Measurements from ENCODE around the gene KCTD16. TPM values are rescaled to one million over a fixed set of nuclear protein-coding genes. Genes with fewer than 3 reads are reported as not detected.

Gene KCTD16
- total RNA-seq, 4 donors from 2014 or later, result 0.03 TPM; not detected in 3

DNA sequence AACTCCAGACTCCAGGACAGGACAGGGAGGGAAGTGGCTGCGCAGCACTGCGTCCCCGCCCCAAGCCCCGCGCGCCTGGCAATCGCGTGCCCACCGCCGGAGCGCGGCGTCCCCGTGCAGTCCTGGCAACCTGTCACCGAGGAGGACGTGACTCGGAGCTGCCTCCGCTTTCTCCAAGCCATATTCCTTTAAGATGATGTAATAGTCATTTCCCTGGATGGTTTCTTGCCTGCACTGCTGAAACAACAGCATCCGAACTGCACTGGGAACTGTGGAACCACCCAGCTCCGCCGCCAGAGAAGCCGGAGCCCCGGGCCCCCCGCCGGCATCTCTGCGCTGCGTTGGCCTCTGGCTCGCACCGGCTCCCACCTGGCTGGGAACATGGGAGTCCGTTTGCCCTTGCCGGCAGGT, 34.5 kb downstream of the KCTD16 start:
- peaks cover 49% of the 10 kb centered on the region for H3K27me3 ChIP-seq
- peak in 1 of 2 donors; percentile 55 for DNase-seq (ENCODE audit: low spot score in 2 of 2)
- peaks cover 7% of the 10 kb centered on the region for H3K4me1 ChIP-seq
- H3K9me3 ChIP-seq, result no peaks in the 10 kb centered on the region
- peak overlapping the region; percentile 17 for H3K4me3 ChIP-seq
- H3K36me3 ChIP-seq, result no peaks in the 10 kb centered on the region
- TF ChIP-seq, protein P1, sequence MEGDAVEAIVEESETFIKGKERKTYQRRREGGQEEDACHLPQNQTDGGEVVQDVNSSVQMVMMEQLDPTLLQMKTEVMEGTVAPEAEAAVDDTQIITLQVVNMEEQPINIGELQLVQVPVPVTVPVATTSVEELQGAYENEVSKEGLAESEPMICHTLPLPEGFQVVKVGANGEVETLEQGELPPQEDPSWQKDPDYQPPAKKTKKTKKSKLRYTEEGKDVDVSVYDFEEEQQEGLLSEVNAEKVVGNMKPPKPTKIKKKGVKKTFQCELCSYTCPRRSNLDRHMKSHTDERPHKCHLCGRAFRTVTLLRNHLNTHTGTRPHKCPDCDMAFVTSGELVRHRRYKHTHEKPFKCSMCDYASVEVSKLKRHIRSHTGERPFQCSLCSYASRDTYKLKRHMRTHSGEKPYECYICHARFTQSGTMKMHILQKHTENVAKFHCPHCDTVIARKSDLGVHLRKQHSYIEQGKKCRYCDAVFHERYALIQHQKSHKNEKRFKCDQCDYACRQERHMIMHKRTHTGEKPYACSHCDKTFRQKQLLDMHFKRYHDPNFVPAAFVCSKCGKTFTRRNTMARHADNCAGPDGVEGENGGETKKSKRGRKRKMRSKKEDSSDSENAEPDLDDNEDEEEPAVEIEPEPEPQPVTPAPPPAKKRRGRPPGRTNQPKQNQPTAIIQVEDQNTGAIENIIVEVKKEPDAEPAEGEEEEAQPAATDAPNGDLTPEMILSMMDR (IDR thresholded peaks at IDR 0.05), result no peak
- TF ChIP-seq EP300 (IDR thresholded peaks at IDR 0.05) (no peak), POLR2AphosphoS5 (IDR thresholded peaks at IDR 0.05) (no peak), POLR2A (IDR thresholded peaks at IDR 0.05) (no peak)
- no peak overlapping the region for H3K27ac ChIP-seq
- under 1% methylated on average over 29 of the region's 31 CpGs for WGBS

DNA sequence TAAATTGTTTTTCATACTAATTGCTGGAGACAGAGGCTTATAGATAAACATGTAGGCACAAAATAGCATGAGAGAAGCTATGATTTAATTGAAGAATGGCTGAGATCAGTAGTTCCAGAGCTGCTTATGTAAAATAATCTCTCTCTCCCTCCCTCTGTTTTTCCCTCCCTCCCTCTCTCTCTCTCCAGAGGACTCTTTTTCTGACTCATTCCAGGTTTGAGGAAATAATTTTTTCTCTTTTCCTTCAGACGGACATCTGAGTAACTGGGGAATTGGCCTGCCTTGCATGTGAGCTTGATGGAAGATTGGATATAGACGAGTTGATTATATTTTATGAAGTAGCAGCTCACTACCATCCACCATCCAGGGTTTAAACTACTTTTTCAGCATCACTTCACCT, 35.5 kb downstream of the KCTD16 start:
- no peak for DNase-seq (ENCODE audit: low spot score in 2 of 2)
- H3K27me3 ChIP-seq, result peaks cover 42% of the 10 kb centered on the region
- H3K36me3 ChIP-seq, result no peaks in the 10 kb centered on the region
- no peak overlapping the region for H3K4me3 ChIP-seq
- WGBS, result 53% methylated on average over 2 of the region's 2 CpGs
- TF ChIP-seq POLR2A (IDR thresholded peaks at IDR 0.05), result no peak
- no peak for TF ChIP-seq EP300 (IDR thresholded peaks at IDR 0.05)
- TF ChIP-seq, protein P1 (IDR thresholded peaks at IDR 0.05), result no peak
- no peak for TF ChIP-seq POLR2AphosphoS5 (IDR thresholded peaks at IDR 0.05)
- H3K4me1 ChIP-seq, result peaks cover 7% of the 10 kb centered on the region
- H3K9me3 ChIP-seq, result no peaks in the 10 kb centered on the region
- no peak overlapping the region for H3K27ac ChIP-seq

GRCh38 chr5:144207875-144208444, 37.3 kb downstream of the KCTD16 start:
- Histone ChIP-seq H3K36me3 (no peaks in the 10 kb centered on the region), H3K27me3 (peaks cover 45% of the 10 kb centered on the region), H3K4me1 (peaks cover 7% of the 10 kb centered on the region), H3K9me3 (no peaks in the 10 kb centered on the region), H3K27ac (no peak overlapping the region), H3K4me3 (no peak overlapping the region)
- TF ChIP-seq, protein P1 (IDR thresholded peaks at IDR 0.05), result no peak
- TF ChIP-seq POLR2AphosphoS5 (IDR thresholded peaks at IDR 0.05) (no peak), POLR2A (IDR thresholded peaks at IDR 0.05) (no peak), EP300 (IDR thresholded peaks at IDR 0.05) (no peak)
- no peak for DNase-seq (ENCODE audit: low spot score in 2 of 2)

DNA sequence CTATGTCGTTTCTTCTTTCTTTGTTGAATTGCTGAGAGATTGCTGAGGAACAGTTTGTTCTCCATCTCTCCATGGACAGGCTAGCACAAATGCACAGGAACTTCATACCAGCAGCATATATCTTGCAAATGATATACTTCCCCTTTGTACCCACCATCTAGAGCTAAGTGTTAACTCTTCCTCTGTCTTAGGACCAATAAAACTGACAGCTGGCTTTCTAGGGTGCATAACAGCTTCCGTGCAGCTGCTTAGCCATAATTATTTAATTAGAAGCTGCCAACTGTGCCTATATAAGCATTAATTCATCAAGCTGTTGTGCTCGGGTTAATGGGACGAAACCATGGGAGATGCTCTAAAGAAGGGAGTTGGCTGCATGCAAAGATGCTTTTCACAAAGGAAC, 38.7 kb downstream of the KCTD16 start:
- WGBS, result 57% methylated on average over 4 of the region's 4 CpGs
- Histone ChIP-seq H3K9me3 (no peaks in the 10 kb centered on the region), H3K4me3 (no peak overlapping the region), H3K4me1 (peaks cover 7% of the 10 kb centered on the region), H3K36me3 (no peaks in the 10 kb centered on the region), H3K27ac (no peak overlapping the region), H3K27me3 (peaks cover 50% of the 10 kb centered on the region)
- DNase-seq (ENCODE audit: low spot score in 2 of 2), result no peak
- TF ChIP-seq, protein P1 (IDR thresholded peaks at IDR 0.05), result no peak
- TF ChIP-seq POLR2A (IDR thresholded peaks at IDR 0.05) (no peak), POLR2AphosphoS5 (IDR thresholded peaks at IDR 0.05) (no peak), EP300 (IDR thresholded peaks at IDR 0.05) (no peak)

GRCh38 chr5:144210655-144211054, 40.0 kb downstream of the KCTD16 start:
- WGBS, result 41% methylated on average over 1 of the region's 1 CpG
- TF ChIP-seq POLR2AphosphoS5 (IDR thresholded peaks at IDR 0.05), result no peak
- no peak for TF ChIP-seq EP300 (IDR thresholded peaks at IDR 0.05)
- no peak for TF ChIP-seq POLR2A (IDR thresholded peaks at IDR 0.05)
- TF ChIP-seq, protein P1 (IDR thresholded peaks at IDR 0.05), result no peak
- no peaks in the 10 kb centered on the region for H3K4me1 ChIP-seq
- H3K27me3 ChIP-seq, result peaks cover 39% of the 10 kb centered on the region
- H3K27ac ChIP-seq, result no peak overlapping the region
- no peak overlapping the region for H3K4me3 ChIP-seq
- no peaks in the 10 kb centered on the region for H3K36me3 ChIP-seq
- DNase-seq (ENCODE audit: low spot score in 2 of 2), result no peak
- no peaks in the 10 kb centered on the region for H3K9me3 ChIP-seq

Measured in suprapubic skin (tissue), 4 donors.